Right forelimb (tissue), 1 donor: ENCODE results near the gene PRKACB.
"Not testable (repeated sequence)": the region's sequence is repeated elsewhere in the genome, so short reads cannot be mapped to it uniquely, and the experiment has no call there.

Experiments used
- DNase-seq: peaks from one replicate; pipeline ENCODE4 v3.0.0-alpha.2; 2018

PRKACB gene

DNA sequence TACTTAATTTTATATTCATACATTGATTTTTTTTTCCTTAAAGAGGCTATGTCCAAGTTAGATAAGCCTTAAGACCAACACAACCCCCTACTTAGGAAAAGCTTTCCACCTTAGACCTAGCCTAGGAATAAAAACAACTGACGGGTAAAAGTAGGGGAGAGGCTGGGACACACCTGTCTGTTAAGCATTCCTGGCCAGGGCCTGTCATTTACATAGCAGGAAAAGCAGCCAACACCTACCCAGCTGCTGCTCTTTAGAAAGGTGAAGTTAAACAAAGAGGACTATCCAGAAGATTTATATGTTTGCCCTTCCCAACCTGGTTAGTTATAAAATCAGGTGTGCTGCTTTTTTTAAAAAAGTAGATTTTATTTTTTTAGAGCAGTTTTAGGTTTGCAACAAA lies 128.3 kb downstream of the PRKACB start:
- DNase-seq, result no peak

GRCh38 chr1:84277343-84278059 lies 133.4 kb downstream of the PRKACB start:
- DNase-seq, result no peak

GRCh38 chr1:84278905-84279304 lies 134.8 kb downstream of the PRKACB start:
- DNase-seq, result no peak

GRCh38 chr1:84280912-84281311 lies 136.8 kb downstream of the PRKACB start:
- no peak for DNase-seq

DNA sequence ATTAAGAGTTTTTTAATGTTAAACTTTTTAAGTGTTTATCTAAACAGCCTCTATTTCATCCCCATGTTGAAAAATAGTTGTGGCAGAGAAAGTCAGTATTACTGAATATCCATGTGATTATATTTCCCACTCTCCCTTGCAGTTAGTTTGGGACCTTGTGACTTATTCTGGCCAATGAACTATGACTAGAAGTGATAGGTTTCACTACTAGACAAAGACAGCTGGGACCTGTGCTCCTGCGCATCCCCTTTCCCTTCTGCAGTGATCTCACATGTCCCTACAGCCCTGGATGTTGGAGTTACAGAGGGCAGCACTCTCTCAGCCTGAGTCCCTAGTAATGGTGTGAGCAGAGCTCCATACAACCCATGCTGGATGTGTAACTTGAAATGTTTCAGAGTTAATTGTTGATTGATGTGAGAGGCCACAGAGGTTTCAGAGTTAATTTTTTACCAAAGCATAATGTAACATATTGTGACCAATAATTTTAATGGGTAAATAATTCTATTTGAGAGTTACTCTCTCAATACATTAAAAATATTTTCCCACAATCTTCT lies 138.8 kb downstream of the PRKACB start:
- no peak for DNase-seq

GRCh38 chr1:84283381-84283780 lies 139.3 kb downstream of the PRKACB start:
- no peak for DNase-seq

DNA sequence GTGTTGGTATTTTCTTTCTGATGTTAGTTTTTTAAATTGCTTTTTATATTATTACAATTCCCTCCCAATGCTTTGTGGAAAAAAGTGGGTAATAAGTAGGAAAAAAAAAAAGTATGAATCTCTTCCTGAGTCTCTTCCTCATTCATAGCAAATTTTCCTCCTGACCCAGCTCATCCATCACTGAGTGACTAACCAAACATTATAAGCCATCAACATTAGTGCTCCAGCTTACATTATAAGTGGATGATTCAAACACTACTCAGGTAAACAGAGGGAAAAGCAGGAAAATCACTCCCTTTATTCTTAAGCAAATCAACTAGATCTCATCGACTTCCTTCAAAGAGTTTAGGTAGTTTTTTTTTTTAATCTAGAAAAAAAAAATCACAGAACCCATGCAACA lies 142.0 kb downstream of the PRKACB start:
- DNase-seq, result no peak

GRCh38 chr1:84287389-84287788 lies 143.3 kb downstream of the PRKACB start:
- DNase-seq, result not testable (repeated sequence)
